B cell (primary cell): ENCODE results near the gene PRKX.

ENCODE experiments used
- EZH2 ChIP-seq: IDR thresholded peaks from 2 replicates; pipeline ENCODE4 v1.6.1; 2012; ENCODE audit warnings: borderline replicate concordance, low read depth, mild to moderate bottlenecking, moderate library complexity, low read length; ENCODE audit not compliant: insufficient read depth, poor library complexity, severe bottlenecking
- TF ChIP-seq, protein P1 (sequence below): fragments of 200-600 bp; IDR thresholded peaks from one replicate; pipeline ENCODE4 v1.8.0; 2022; ENCODE audit warnings: antibody characterized with exemption, mild to moderate bottlenecking

DNA sequence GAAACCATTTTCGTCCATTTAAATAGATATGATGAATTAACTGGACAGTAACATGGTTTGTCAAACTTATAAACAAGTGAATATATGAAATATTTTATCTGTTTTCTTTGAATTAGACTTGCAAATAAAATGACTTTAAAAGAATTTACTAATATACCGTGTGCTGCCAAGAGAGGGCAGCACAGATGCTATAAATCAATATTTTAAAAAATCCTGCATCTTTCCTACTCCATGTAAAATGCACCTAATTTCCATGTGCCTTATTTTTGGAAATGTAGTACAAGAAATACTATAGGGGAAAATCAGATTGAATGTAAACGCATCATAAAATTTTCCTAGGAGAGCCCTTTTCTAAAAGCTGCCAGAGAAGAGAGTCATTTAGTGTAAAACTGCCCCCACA lies 62.2 kb downstream of the PRKX start:
- TF ChIP-seq, protein P1, sequence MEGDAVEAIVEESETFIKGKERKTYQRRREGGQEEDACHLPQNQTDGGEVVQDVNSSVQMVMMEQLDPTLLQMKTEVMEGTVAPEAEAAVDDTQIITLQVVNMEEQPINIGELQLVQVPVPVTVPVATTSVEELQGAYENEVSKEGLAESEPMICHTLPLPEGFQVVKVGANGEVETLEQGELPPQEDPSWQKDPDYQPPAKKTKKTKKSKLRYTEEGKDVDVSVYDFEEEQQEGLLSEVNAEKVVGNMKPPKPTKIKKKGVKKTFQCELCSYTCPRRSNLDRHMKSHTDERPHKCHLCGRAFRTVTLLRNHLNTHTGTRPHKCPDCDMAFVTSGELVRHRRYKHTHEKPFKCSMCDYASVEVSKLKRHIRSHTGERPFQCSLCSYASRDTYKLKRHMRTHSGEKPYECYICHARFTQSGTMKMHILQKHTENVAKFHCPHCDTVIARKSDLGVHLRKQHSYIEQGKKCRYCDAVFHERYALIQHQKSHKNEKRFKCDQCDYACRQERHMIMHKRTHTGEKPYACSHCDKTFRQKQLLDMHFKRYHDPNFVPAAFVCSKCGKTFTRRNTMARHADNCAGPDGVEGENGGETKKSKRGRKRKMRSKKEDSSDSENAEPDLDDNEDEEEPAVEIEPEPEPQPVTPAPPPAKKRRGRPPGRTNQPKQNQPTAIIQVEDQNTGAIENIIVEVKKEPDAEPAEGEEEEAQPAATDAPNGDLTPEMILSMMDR = peak; percentile 69
- no peak for TF ChIP-seq EZH2
